Caco-2 (cell line): ENCODE results near the gene LRPAP1. TPM values are rescaled to one million over a fixed set of nuclear protein-coding genes. Genes with fewer than 3 reads are reported as not detected.
A peak's percentile ranks its signal among the peaks of the same experiment; 100 is the strongest.

Experiments used
- BruUV-seq: library from RNA; stranded (reverse); fragments of 400-500 nt; replicated peaks from 2 replicates; lab custom pipeline; 2021; lab: Mats Ljungman, UMichigan
- CTCF ChIA-PET: fragments of 300-600 bp; sonication (Branson Sonifier 250); formaldehyde crosslinking; loops from one replicate; lab custom pipeline; 2022; ENCODE audit warnings: antibody characterized with exemption; lab: Charles Lee
- POLR2A ChIA-PET: fragments of 300-600 bp; sonication (Branson Sonifier 250); formaldehyde crosslinking; loops from one replicate; lab custom pipeline; 2022; ENCODE audit warnings: antibody characterized with exemption; lab: Charles Lee
- DNase-seq, 2 experiments: peaks; one replicate each; pipeline versions ENCODE4 v3.0.0 to v3.0.0-alpha.2; 2020 to 2022
- H3K27me3 ChIP-seq: replicated peaks from 2 replicates; pipeline ENCODE4 v1.6.0; 2011; ENCODE audit warnings: low read length; ENCODE audit not compliant: control insufficient read depth, insufficient read depth
- H3K36me3 ChIP-seq: 2 replicates; pipeline ENCODE4 v1.5.1; 2011; ENCODE audit warnings: low read length; ENCODE audit not compliant: control insufficient read depth, insufficient read depth
- H3K4me1 ChIP-seq: fragments of 250-450 bp; sonication (Bioruptor Pico); 2 replicates; pipeline ENCODE4 v1.5.1; 2020; ENCODE audit warnings: mild to moderate bottlenecking
- H3K4me3 ChIP-seq: 2 replicates; pipeline ENCODE4 v1.5.1; 2011; ENCODE audit warnings: low read depth, mild to moderate bottlenecking, control low read depth, low read length
- H3K9me3 ChIP-seq: fragments of 250-450 bp; sonication (Bioruptor Pico); 2 replicates; pipeline ENCODE4 v1.5.1; 2020; ENCODE audit warnings: mild to moderate bottlenecking, moderate library complexity
- H3K27ac Mint-ChIP-seq: one replicate; pipeline ENCODE4 v1.8.0; 2022; ENCODE audit warnings: mixed read lengths; ENCODE audit not compliant: unreplicated experiment
- H3K27me3 Mint-ChIP-seq: one replicate; pipeline ENCODE4 v1.8.0; 2022; ENCODE audit warnings: mixed read lengths; ENCODE audit not compliant: insufficient read depth, unreplicated experiment
- H3K36me3 Mint-ChIP-seq: one replicate; pipeline ENCODE4 v1.8.0; 2022; ENCODE audit warnings: mild to moderate bottlenecking, mixed read lengths; ENCODE audit not compliant: insufficient read depth, unreplicated experiment
- H3K4me1 Mint-ChIP-seq: one replicate; pipeline ENCODE4 v1.8.0; 2022; ENCODE audit warnings: low read depth, mixed read lengths; ENCODE audit not compliant: unreplicated experiment
- H3K4me3 Mint-ChIP-seq: one replicate; pipeline ENCODE4 v1.8.0; 2022; ENCODE audit warnings: mild to moderate bottlenecking, moderate library complexity, mixed read lengths; ENCODE audit not compliant: unreplicated experiment
- H3K9me3 Mint-ChIP-seq: one replicate; pipeline ENCODE4 v1.8.0; 2022; ENCODE audit warnings: mixed read lengths; ENCODE audit not compliant: unreplicated experiment
- CTCF ChIP-seq, 2 experiments: fragments of 200-600 bp in 1 of 2; IDR thresholded peaks; 1 replicate in 1 of 2; 2 replicates in 1 of 2; pipeline versions ENCODE4 v1.5.1 to v1.8.0; 2011 to 2022; ENCODE audit warnings: antibody characterized with exemption in 1 of 2, control low read depth in 1 of 2, inconsistent platforms in 1 of 2, low read depth in 1 of 2, low read length in 1 of 2, mild to moderate bottlenecking in 1 of 2, moderate library complexity in 1 of 2; ENCODE audit not compliant: insufficient read depth in 1 of 2, severe bottlenecking in 1 of 2, unreplicated experiment in 1 of 2
- intact Hi-C: fragments of 100-400 bp; cut with micrococcal nuclease; formaldehyde crosslinking; loops from one replicate; pipeline ENCODE4 v1.10.0; 2022; ENCODE audit not compliant: unreplicated experiment
- total RNA-seq: library from RNA; stranded (reverse); gene quantifications from 2 replicates; pipeline ENCODE4 v1.2.3, GENCODE V29; 2022

The LRPAP1 gene
- total RNA-seq, 1 experiment from 2014 or later, result 224 TPM

- no peaks in the 10 kb centered on the region for H3K9me3 ChIP-seq
- no TSS peak for BruUV-seq
- peaks cover 5% of the 10 kb centered on the region; the same call in 1 of the 2 replicates for H3K4me1 ChIP-seq
- no peaks in the 10 kb centered on the region for H3K27me3 ChIP-seq
- TF ChIP-seq CTCF (IDR thresholded peaks at IDR 0.05; ENCODE audit: insufficient read depth in 1 of 2, low read depth in 1 of 2, low read length in 1 of 2, severe bottlenecking in 1 of 2, unreplicated experiment in 1 of 2), result no peak
- no peak overlapping the region for H3K27ac Mint-ChIP-seq
- ChIA-PET CTCF (no interaction called here), POLR2A (no interaction called here)
- H3K4me1 Mint-ChIP-seq, result no peaks in the 10 kb centered on the region
- DNase-seq, result no peak
- H3K4me3 ChIP-seq, result peak overlapping the region; percentile 22; the same call in 1 of the 2 replicates
- no peaks in the 10 kb centered on the region for H3K9me3 Mint-ChIP-seq
- no peaks in the 10 kb centered on the region for H3K36me3 Mint-ChIP-seq
- H3K4me3 Mint-ChIP-seq, result peak overlapping the region; percentile 76
- H3K36me3 ChIP-seq, result no peaks in the 10 kb centered on the region
- intact Hi-C loops, result no loop called here
- peaks cover under 1% of the 10 kb centered on the region for H3K27me3 Mint-ChIP-seq
These were observed 68.5 kb downstream of the LRPAP1 start for GRCh38 chr4:3463556-3464348.

- Histone ChIP-seq H3K36me3 (no peaks in the 10 kb centered on the region), H3K9me3 (no peaks in the 10 kb centered on the region), H3K4me3 (peak within 1 kb of the TSS; percentile 22), H3K4me1 (peaks cover 5% of the 10 kb centered on the region; the same call in 1 of the 2 replicates), H3K27me3 (no peaks in the 10 kb centered on the region)
- Mint-ChIP-seq H3K4me1 (no peaks in the 10 kb centered on the region), H3K9me3 (no peaks in the 10 kb centered on the region), H3K27ac (no peak within 1 kb of the TSS), H3K36me3 (no peaks in the 10 kb centered on the region), H3K4me3 (peak within 1 kb of the TSS; percentile 76), H3K27me3 (peaks cover 3% of the 10 kb centered on the region)
- ChIA-PET POLR2A (no interaction called here), CTCF (no interaction called here)
- DNase-seq, result peak in 1 of 2 experiments; percentile 61
- TF ChIP-seq CTCF (IDR thresholded peaks at IDR 0.05; ENCODE audit: insufficient read depth in 1 of 2, low read depth in 1 of 2, low read length in 1 of 2, severe bottlenecking in 1 of 2, unreplicated experiment in 1 of 2), result no peak
- intact Hi-C loops, result no loop called here
- no TSS peak for BruUV-seq
These were observed 69.3 kb downstream of the LRPAP1 start, which contains the start of gene DOK7 for GRCh38 chr4:3462790-3463415. DOK7 (plus strand) TSS chr4:3463306; CDS start chr4:3463376, 70 bp downstream.

GRCh38 chr4:3462321-3462789 lies 69.9 kb downstream of the LRPAP1 start:
- Histone ChIP-seq H3K4me1 (peaks cover 5% of the 10 kb centered on the region; the same call in 1 of the 2 replicates), H3K27me3 (no peaks in the 10 kb centered on the region), H3K4me3 (no peak overlapping the region), H3K36me3 (no peaks in the 10 kb centered on the region), H3K9me3 (no peaks in the 10 kb centered on the region)
- Mint-ChIP-seq H3K27ac (no peak overlapping the region), H3K4me3 (peak overlapping the region; percentile 76), H3K36me3 (no peaks in the 10 kb centered on the region), H3K27me3 (peaks cover 3% of the 10 kb centered on the region), H3K4me1 (no peaks in the 10 kb centered on the region), H3K9me3 (no peaks in the 10 kb centered on the region)
- intact Hi-C loops, result no loop called here
- ChIA-PET POLR2A (no interaction called here), CTCF (no interaction called here)
- no TSS peak for BruUV-seq
- no peak for DNase-seq
- no peak for TF ChIP-seq CTCF (IDR thresholded peaks at IDR 0.05; ENCODE audit: insufficient read depth in 1 of 2, low read depth in 1 of 2, low read length in 1 of 2, severe bottlenecking in 1 of 2, unreplicated experiment in 1 of 2)
